Upper lobe of left lung (tissue), 6 donors: Measurements from ENCODE around the gene MSMB. TPM values are rescaled to one million over a fixed set of nuclear protein-coding genes. Genes with fewer than 3 reads are reported as not detected.

Experiments used
- ATAC-seq, 2 donors: fragments of 200-7000 bp; cut with Tn5 transposase; one replicate each; pipeline ENCODE4 v1.9.1; 2022; ENCODE audit warnings: mild to moderate bottlenecking in 2 of 2, moderate library complexity in 2 of 2; ENCODE audit not compliant: low FRiP score in 2 of 2
- DNase-seq, 2 donors: peaks; one replicate each; pipeline ENCODE4 v3.0.0-alpha.2; 2019 to 2020
- H3K27ac ChIP-seq, 4 donors: fragments of 200-600 bp; sonication (generic); one replicate each; pipeline ENCODE4 v1.5.1; 2016 to 2019
- H3K27me3 ChIP-seq, 4 donors: fragments of 200-600 bp; sonication (generic); one replicate each; pipeline ENCODE4 v1.5.1; 2017 to 2019
- H3K36me3 ChIP-seq, 4 donors: fragments of 200-600 bp; sonication (generic); one replicate each; pipeline ENCODE4 v1.5.1; 2016 to 2019
- H3K4me1 ChIP-seq, 4 donors: fragments of 200-600 bp; sonication (generic); one replicate each; pipeline ENCODE4 v1.5.1; 2018 to 2019
- H3K4me3 ChIP-seq, 4 donors: fragments of 200-600 bp; sonication (generic); one replicate each; pipeline ENCODE4 v1.5.1; 2017 to 2019; ENCODE audit warnings: mild to moderate bottlenecking in 2 of 4, moderate library complexity in 1 of 4
- H3K9me3 ChIP-seq, 4 donors: fragments of 200-600 bp; sonication (generic); one replicate each; pipeline ENCODE4 v1.5.1; 2018 to 2019
- CTCF ChIP-seq, 6 experiments: fragments of 450-650 bp in 4 of 6; fragments of 200-600 bp in 2 of 6; sonication (generic) in 2 of 6; IDR thresholded peaks; one replicate each; pipeline ENCODE4 v1.5.1; 2016 to 2019; ENCODE audit warnings: antibody characterized with exemption in 6 of 6
- EP300 ChIP-seq, 4 donors: sonication (generic); formaldehyde crosslinking; IDR thresholded peaks; one replicate each; pipeline ENCODE4 v1.5.1; 2017; ENCODE audit warnings: antibody characterized with exemption in 4 of 4, control low read depth in 2 of 4
- POLR2A ChIP-seq, 4 donors: fragments of 450-650 bp; IDR thresholded peaks; one replicate each; pipeline ENCODE4 v1.5.1; 2016 to 2017; ENCODE audit warnings: antibody characterized with exemption in 4 of 4, mild to moderate bottlenecking in 2 of 4
- POLR2AphosphoS5 ChIP-seq, 2 donors: sonication (generic); formaldehyde crosslinking; IDR thresholded peaks; one replicate each; pipeline ENCODE4 v1.5.1; 2017; ENCODE audit warnings: antibody characterized with exemption in 2 of 2
- WGBS, 2 donors: methylation state at CpG; one replicate each; pipeline ENCODE4 v1.1.5; 2017 to 2018; 5-methylcytosine and 5-hydroxymethylcytosine counted together
- total RNA-seq, 6 donors: library from RNA; depleted of rRNA in 4 of 6; stranded (reverse); fragments of >200 nt in 4 of 6; gene quantifications; one replicate each; pipeline versions ENCODE4 v1.1.0 to v1.2.1, GENCODE V29; 2016 to 2021
- donor health status: DM: no; HTN: no; CAD: no; lungs with moderate emphysema.
- donor health status: DM: no; HTN: yes; CAD: no; lungs with severe emphysema.

Gene MSMB
- total RNA-seq, 6 donors from 2014 or later: 7.8 TPM; not detected in 5

DNA sequence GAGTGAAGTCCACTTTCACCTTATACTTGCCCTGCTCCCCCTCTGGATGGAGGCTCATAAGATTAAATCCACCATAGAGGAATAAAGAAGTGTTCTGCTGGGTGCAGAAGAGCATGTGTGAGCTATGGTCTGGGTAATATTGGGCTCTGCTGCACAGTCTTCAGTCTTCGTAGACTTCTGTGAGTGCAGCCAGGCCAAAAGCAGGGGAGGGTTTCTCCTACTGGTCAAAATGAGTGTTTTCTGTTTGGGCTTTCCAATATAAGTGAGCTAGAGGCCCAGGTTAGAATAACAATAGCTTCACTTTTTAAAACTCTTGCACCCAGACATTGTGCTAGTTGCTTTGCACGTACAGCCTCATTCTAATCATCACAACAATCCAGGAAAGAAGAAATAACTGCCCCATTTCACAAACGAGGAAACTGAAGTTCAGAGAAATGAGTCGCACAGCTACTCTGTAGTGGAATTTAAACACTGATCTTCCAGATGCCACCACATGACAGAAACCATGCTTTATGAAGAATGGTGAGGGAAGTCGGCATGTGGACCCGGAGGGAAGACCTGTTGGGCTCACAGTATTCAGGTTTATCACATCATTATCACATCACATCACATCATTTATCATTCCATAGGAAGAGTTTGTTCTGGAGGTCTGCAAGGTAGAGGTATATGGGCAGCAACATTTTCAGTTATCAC, 23.8 kb upstream of the MSMB start:
- no peaks in the 10 kb centered on the region for H3K27me3 ChIP-seq
- no peak for ATAC-seq
- no peaks in the 10 kb centered on the region for H3K36me3 ChIP-seq
- no peaks in the 10 kb centered on the region for H3K9me3 ChIP-seq
- no peaks in the 10 kb centered on the region for H3K4me1 ChIP-seq
- H3K27ac ChIP-seq: no peak overlapping the region
- WGBS, 2 donors: 53 to 65% methylated on average over 6 of the region's 6 CpGs
- TF ChIP-seq POLR2A (IDR thresholded peaks at IDR 0.05): no peak
- TF ChIP-seq CTCF (IDR thresholded peaks at IDR 0.05): no peak
- no peak for TF ChIP-seq POLR2AphosphoS5 (IDR thresholded peaks at IDR 0.05)
- TF ChIP-seq EP300 (IDR thresholded peaks at IDR 0.05): no peak
- no peak overlapping the region for H3K4me3 ChIP-seq
- no peak for DNase-seq

- Histone ChIP-seq H3K36me3 (no peaks in the 10 kb centered on the region), H3K4me3 (no peak overlapping the region), H3K9me3 (no peaks in the 10 kb centered on the region), H3K27me3 (no peaks in the 10 kb centered on the region), H3K4me1 (no peaks in the 10 kb centered on the region), H3K27ac (no peak overlapping the region)
- DNase-seq (no peak), ATAC-seq (no peak)
- 86 to 93% methylated on average over 2 of the region's 2 CpGs for WGBS, 2 donors
- TF ChIP-seq CTCF (IDR thresholded peaks at IDR 0.05) (no peak), EP300 (IDR thresholded peaks at IDR 0.05) (no peak), POLR2A (IDR thresholded peaks at IDR 0.05) (no peak), POLR2AphosphoS5 (IDR thresholded peaks at IDR 0.05) (no peak)
Measured at GRCh38 chr10:46068905-46069304, 22.8 kb upstream of the MSMB start.

GRCh38 chr10:46068117-46068516, 22.0 kb upstream of the MSMB start:
- ATAC-seq: no peak

GRCh38 chr10:46064269-46064817, 18.3 kb upstream of the MSMB start:
- no peaks in the 10 kb centered on the region for H3K9me3 ChIP-seq
- ATAC-seq (no peak), DNase-seq (no peak)
- H3K36me3 ChIP-seq: no peaks in the 10 kb centered on the region
- no peak overlapping the region for H3K4me3 ChIP-seq
- H3K27ac ChIP-seq: no peak overlapping the region
- TF ChIP-seq EP300 (IDR thresholded peaks at IDR 0.05) (no peak), POLR2A (IDR thresholded peaks at IDR 0.05) (no peak), CTCF (IDR thresholded peaks at IDR 0.05) (no peak), POLR2AphosphoS5 (IDR thresholded peaks at IDR 0.05) (no peak)
- H3K27me3 ChIP-seq: no peaks in the 10 kb centered on the region
- 89 to 100% methylated on average over 1 of the region's 1 CpG for WGBS, 2 donors
- H3K4me1 ChIP-seq: no peaks in the 10 kb centered on the region

More at GRCh38 chr10:46068117-46068516, 22.0 kb upstream of the MSMB start:
- H3K36me3 ChIP-seq: no peaks in the 10 kb centered on the region
- H3K27ac ChIP-seq: no peak overlapping the region
- no peaks in the 10 kb centered on the region for H3K27me3 ChIP-seq
- no peak overlapping the region for H3K4me3 ChIP-seq
- no peaks in the 10 kb centered on the region for H3K4me1 ChIP-seq
- no peak for TF ChIP-seq POLR2AphosphoS5 (IDR thresholded peaks at IDR 0.05)
- no peak for TF ChIP-seq POLR2A (IDR thresholded peaks at IDR 0.05)
- no peak for TF ChIP-seq EP300 (IDR thresholded peaks at IDR 0.05)
- no peak for TF ChIP-seq CTCF (IDR thresholded peaks at IDR 0.05)
- H3K9me3 ChIP-seq: no peaks in the 10 kb centered on the region
- DNase-seq: no peak
- 64 to 68% methylated on average over 1 of the region's 1 CpG for WGBS, 2 donors
